ENCODE results near the gene THSD4. TPM values are rescaled to one million over a fixed set of nuclear protein-coding genes. Genes with fewer than 3 reads are reported as not detected.

Gene THSD4
- total RNA-seq, 1 donor from 2014 or later, result 1.4 TPM

- no peak overlapping the region for H3K27ac Mint-ChIP-seq (ENCODE audit: unreplicated experiment)
Observed at GRCh38 chr15:71739355-71739754, 624.1 kb downstream of the THSD4 start.

DNA sequence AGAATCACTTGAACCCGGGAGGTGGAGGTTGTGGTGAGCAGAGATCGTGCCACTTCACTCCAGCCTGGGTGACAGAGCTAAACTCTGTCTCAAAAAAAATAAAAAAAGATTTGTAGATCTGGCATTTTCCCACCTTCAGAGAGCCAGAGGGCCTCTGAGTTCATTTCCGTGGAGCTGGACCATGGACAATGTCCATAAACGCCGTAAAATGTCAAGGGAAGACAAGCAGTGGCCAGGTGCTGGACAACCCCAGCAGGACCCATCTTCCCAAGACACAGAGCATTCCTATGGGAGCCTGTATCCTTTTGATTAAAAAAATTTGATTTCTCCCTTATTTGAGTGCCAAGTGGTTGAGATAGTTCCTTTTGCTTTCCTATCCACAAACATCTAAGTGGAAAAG is 627.7 kb downstream of the THSD4 start:
- Mint-ChIP-seq H3K27me3 (ENCODE audit: low read depth) (no peaks in the 10 kb centered on the region), H3K36me3 (ENCODE audit: low read depth) (no peaks in the 10 kb centered on the region), H3K4me1 (no peaks in the 10 kb centered on the region), H3K9me3 (no peaks in the 10 kb centered on the region), H3K4me3 (no peak overlapping the region), H3K27ac (ENCODE audit: unreplicated experiment) (no peak overlapping the region)
- no peak for DNase-seq (ENCODE audit: low read depth, low spot score)
- TF ChIP-seq CTCF (conservative IDR thresholded peaks at IDR 0.05), result no peak

More at GRCh38 chr15:71739355-71739754, 624.1 kb downstream of the THSD4 start:
- Mint-ChIP-seq H3K9me3 (no peaks in the 10 kb centered on the region), H3K36me3 (ENCODE audit: low read depth) (no peaks in the 10 kb centered on the region), H3K4me3 (no peak overlapping the region), H3K27me3 (ENCODE audit: low read depth) (no peaks in the 10 kb centered on the region), H3K4me1 (no peaks in the 10 kb centered on the region)
- DNase-seq (ENCODE audit: low read depth, low spot score), result no peak
- TF ChIP-seq CTCF (conservative IDR thresholded peaks at IDR 0.05), result no peak

DNA sequence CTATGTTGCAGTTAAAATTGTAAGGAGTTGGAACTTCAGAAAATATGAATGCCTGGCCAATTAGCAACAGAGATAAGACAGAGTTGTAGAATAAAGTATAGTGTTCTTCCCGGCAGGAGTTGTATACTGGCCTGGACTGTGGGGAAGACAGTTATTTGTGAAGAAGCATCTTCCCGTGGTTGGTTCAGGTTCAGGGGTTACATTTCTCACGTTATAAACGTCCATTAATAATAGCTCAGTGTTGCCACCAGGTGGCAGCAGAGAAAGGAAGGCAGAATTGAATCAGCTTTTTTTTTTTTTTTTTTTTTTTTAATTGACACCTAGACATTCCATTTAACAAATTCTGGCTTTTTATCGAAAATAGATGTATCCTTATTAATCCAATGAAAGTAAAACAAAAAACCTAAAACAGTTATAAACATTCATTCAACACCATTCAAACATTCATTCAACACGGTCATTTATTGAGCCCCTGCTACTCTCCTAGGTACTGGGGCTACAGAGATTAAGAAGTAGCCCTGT is 628.7 kb downstream of the THSD4 start:
- Mint-ChIP-seq H3K27ac (ENCODE audit: unreplicated experiment) (no peak overlapping the region), H3K36me3 (ENCODE audit: low read depth) (no peaks in the 10 kb centered on the region), H3K4me1 (no peaks in the 10 kb centered on the region), H3K27me3 (ENCODE audit: low read depth) (no peaks in the 10 kb centered on the region), H3K4me3 (no peak overlapping the region), H3K9me3 (no peaks in the 10 kb centered on the region)
- peak; percentile 82 for TF ChIP-seq CTCF (conservative IDR thresholded peaks at IDR 0.05)
- DNase-seq (ENCODE audit: low read depth, low spot score), result peak; percentile 67

GRCh38 chr15:71746719-71747118 is 631.4 kb downstream of the THSD4 start:
- no peak overlapping the region for H3K4me3 Mint-ChIP-seq
- no peak for TF ChIP-seq CTCF (conservative IDR thresholded peaks at IDR 0.05)
- H3K27ac Mint-ChIP-seq (ENCODE audit: unreplicated experiment), result no peak overlapping the region
- no peaks in the 10 kb centered on the region for H3K9me3 Mint-ChIP-seq
- no peaks in the 10 kb centered on the region for H3K4me1 Mint-ChIP-seq
- no peaks in the 10 kb centered on the region for H3K36me3 Mint-ChIP-seq (ENCODE audit: low read depth)
- H3K27me3 Mint-ChIP-seq (ENCODE audit: low read depth), result no peaks in the 10 kb centered on the region
- no peak for DNase-seq (ENCODE audit: low read depth, low spot score)

DNA sequence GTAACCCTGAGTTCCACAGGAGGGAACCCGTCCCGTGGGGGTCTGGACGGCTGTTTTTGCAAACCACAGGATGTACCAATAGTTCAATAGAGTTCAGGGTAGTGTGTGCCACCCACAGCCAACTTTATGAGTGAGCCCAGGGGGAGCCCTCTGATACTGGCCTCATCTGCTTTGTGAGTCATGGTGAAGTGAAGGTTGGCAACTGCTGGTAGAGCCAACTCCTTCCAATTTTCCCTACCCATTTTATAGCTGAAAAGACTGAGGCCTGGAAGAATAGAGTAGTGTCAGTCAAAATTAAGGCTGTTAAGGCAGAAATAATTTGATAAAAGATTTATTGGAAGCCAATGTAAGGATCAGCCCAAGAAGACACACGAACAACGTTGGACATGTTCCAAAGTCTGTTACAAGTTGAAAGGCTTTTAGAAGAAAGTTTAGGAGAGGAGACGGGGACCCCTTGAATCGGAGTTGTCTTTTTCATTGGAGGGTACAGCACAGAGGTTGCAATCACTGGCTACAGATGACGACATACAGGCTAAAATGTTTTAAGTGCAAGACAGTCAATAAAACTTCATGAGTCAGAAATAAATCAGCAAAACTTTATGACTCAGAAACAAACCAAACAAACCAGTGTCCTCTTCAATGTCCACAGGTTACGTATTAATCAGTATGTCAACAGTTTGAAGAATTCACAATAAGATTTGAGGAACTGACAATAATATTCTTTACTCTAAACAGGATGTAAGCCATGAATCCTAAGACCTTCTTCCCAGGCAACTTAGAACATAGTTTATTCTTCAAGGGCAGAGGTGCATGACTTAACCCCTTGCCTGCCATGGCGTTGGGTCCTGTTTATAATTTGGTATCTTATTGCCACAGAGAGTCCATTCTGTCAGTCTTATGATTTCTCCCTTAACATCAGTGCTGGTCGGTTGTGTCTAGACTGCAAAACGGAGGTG is 632.1 kb downstream of the THSD4 start:
- no peaks in the 10 kb centered on the region for H3K27me3 Mint-ChIP-seq (ENCODE audit: low read depth)
- no peak overlapping the region for H3K4me3 Mint-ChIP-seq
- no peaks in the 10 kb centered on the region for H3K36me3 Mint-ChIP-seq (ENCODE audit: low read depth)
- no peak for DNase-seq (ENCODE audit: low read depth, low spot score)
- no peaks in the 10 kb centered on the region for H3K4me1 Mint-ChIP-seq
- H3K27ac Mint-ChIP-seq (ENCODE audit: unreplicated experiment), result no peak overlapping the region
- TF ChIP-seq CTCF (conservative IDR thresholded peaks at IDR 0.05), result no peak
- no peaks in the 10 kb centered on the region for H3K9me3 Mint-ChIP-seq
